Activated CD4-positive, alpha-beta T cell treated with anti-CD3 and anti-CD28 coated beads for 4 hours (primary cell): ENCODE data around the gene MT1B.

Source experiments
- DNase-seq, 2 donors: peaks; one replicate each; pipeline ENCODE4 v3.0.0-alpha.2; 2020

The MT1B gene

DNA sequence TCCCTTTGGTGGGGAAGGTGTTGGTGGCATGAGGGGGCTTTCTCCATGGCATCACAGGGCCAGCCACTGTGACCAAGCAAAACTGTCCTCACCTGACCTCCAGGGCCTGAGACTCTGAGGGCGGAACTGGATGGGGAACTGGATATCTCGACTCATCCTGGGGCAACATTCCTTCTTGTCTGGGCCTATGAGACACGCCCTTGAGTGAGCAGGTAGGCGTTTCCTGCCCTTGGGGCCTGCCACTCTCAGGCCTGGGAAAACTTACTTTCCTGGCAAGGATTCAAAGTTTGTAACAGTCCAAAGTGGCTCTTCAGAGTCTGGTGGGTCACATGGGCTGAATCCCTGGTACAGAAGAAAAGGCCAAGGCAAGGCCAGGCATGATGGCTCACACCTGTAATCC, 40.2 kb downstream of the MT1B start:
- no peak for DNase-seq

GRCh38 chr16:56695246-56695645, 43.6 kb downstream of the MT1B start:
- no peak for DNase-seq

DNA sequence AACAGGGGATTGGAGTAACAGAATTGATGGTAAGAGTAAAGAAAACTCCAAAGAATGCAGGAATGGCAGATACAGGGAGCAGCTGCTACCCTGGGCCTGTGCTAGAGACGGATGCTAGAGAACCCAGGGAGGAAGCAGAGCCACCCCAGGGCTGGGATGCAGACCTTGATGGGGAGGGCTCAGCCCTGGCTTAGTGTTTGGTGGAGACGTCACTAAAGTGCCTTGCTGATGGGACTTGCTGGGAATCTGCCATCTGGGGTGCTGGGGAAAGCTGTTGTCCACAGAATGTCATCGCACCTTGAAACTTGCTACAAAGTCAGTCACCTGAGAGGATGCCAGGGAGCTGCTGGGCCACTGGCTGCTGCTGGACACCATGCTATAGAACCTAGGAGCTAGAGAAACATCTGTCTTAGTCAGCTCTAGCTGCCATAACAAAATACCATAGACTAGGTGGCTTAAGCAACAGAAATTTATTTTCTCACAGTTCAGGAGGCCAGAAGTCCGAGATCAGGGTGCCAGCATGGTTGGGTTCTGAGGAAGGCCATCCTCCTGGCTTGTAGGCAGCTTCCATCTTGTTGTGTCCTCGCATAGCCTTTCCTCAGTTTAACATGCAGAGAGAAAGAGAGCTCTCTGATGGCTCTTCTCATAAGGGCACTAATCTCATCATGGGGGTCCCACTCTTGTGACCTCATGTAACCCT, 45.9 kb downstream of the MT1B start:
- no peak for DNase-seq

DNA sequence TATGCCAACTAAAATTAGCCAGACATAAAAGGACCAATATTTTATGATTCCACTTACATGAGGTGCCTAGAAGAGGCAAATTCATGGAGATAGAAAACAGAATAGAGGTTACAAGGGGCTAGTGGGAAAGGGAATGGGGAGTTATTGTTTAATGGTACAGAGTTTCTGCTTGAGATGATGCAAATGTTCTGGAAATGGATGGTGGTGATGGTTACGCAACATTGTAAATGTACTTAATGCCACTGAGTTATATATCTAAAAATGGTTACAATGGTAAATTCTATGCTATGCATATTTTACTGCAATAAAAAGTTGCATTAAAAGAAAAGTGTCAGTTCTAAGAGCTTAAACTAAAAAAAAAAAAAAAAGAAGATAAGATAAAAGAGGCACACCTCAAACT, 48.5 kb downstream of the MT1B start:
- no peak for DNase-seq

GRCh38 chr16:56700631-56701030, 48.9 kb downstream of the MT1B start:
- DNase-seq: no peak

- DNase-seq: no peak
These were observed 49.8 kb downstream of the MT1B start for GRCh38 chr16:56701534-56701933.
